Activated T-cell treated with anti-CD3 and anti-CD28 coated beads for 1 hour (primary cell): ENCODE results near the gene ZBED4.

ENCODE experiments used
- DNase-seq: peaks from one replicate; pipeline ENCODE4 v3.0.0-alpha.2; 2020; ENCODE audit warnings: low read depth

Gene ZBED4

GRCh38 chr22:49922484-49922883 lies 68.8 kb downstream of the ZBED4 start:
- DNase-seq, result no peak

- DNase-seq, result no peak
Observed at GRCh38 chr22:49922926-49923325, 69.3 kb downstream of the ZBED4 start.

GRCh38 chr22:49923445-49923844 lies 69.8 kb downstream of the ZBED4 start:
- no peak for DNase-seq

- no peak for DNase-seq
Observed at GRCh38 chr22:49924113-49924833, 70.6 kb downstream of the ZBED4 start.

GRCh38 chr22:49925525-49926128 lies 72.0 kb downstream of the ZBED4 start:
- DNase-seq, result peak; percentile 55

GRCh38 chr22:49926916-49927315 lies 73.3 kb downstream of the ZBED4 start:
- DNase-seq, result no peak

- no peak for DNase-seq
Observed at GRCh38 chr22:49927483-49928184, 74.0 kb downstream of the ZBED4 start.

GRCh38 chr22:49928185-49928495 lies 74.5 kb downstream of the ZBED4 start:
- DNase-seq, result no peak

GRCh38 chr22:49928555-49929210 lies 75.0 kb downstream of the ZBED4 start:
- no peak for DNase-seq

GRCh38 chr22:49929211-49929979 lies 75.8 kb downstream of the ZBED4 start:
- DNase-seq, result peak; percentile 74

GRCh38 chr22:49929994-49930575 lies 76.4 kb downstream of the ZBED4 start:
- DNase-seq, result no peak

- DNase-seq, result no peak
Observed at GRCh38 chr22:49930596-49931412, 77.2 kb downstream of the ZBED4 start.

- no peak for DNase-seq
Observed at GRCh38 chr22:49933236-49934159, 79.9 kb downstream of the ZBED4 start.

- DNase-seq, result no peak
Observed at GRCh38 chr22:49934160-49934890, 80.7 kb downstream of the ZBED4 start.

- DNase-seq, result peak; percentile 91
Observed at GRCh38 chr22:49934891-49935557, 81.4 kb downstream of the ZBED4 start.

GRCh38 chr22:49935561-49935960 lies 81.9 kb downstream of the ZBED4 start:
- peak; percentile 44 for DNase-seq

GRCh38 chr22:49936018-49936972 lies 82.7 kb downstream of the ZBED4 start:
- DNase-seq, result peak; percentile 91
